ENCODE data around the gene ARHGEF28.

- TF ChIP-seq, protein P1, sequence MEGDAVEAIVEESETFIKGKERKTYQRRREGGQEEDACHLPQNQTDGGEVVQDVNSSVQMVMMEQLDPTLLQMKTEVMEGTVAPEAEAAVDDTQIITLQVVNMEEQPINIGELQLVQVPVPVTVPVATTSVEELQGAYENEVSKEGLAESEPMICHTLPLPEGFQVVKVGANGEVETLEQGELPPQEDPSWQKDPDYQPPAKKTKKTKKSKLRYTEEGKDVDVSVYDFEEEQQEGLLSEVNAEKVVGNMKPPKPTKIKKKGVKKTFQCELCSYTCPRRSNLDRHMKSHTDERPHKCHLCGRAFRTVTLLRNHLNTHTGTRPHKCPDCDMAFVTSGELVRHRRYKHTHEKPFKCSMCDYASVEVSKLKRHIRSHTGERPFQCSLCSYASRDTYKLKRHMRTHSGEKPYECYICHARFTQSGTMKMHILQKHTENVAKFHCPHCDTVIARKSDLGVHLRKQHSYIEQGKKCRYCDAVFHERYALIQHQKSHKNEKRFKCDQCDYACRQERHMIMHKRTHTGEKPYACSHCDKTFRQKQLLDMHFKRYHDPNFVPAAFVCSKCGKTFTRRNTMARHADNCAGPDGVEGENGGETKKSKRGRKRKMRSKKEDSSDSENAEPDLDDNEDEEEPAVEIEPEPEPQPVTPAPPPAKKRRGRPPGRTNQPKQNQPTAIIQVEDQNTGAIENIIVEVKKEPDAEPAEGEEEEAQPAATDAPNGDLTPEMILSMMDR (IDR thresholded peaks at IDR 0.05) = no peak
- TF ChIP-seq POLR2A (IDR thresholded peaks at IDR 0.05) = no peak
Measured at GRCh38 chr5:73918791-73919221, 292.8 kb downstream of the ARHGEF28 start.
